Thymus (tissue), 11 donors: ENCODE results near the gene MYH15. TPM values are rescaled to one million over a fixed set of nuclear protein-coding genes. Genes with fewer than 3 reads are reported as not detected.

Source experiments
- DNase-seq, 9 donors: peaks; one replicate each; pipeline ENCODE4 v3.0.0-alpha.2; 2013; ENCODE audit warnings: low spot score in 9 of 9, low read depth in 6 of 9, missing footprints in 1 of 9
- H3K27ac ChIP-seq, 2 donors: one replicate each; pipeline ENCODE4 v1.5.1; 2013; ENCODE audit warnings: control low read depth in 1 of 2, low read depth in 1 of 2, low read length in 1 of 2, mild to moderate bottlenecking in 1 of 2, moderate library complexity in 1 of 2
- H3K27me3 ChIP-seq, 2 donors: one replicate each; pipeline ENCODE4 v1.5.1; 2013; ENCODE audit warnings: low read length in 1 of 2; ENCODE audit not compliant: control insufficient read depth in 2 of 2, insufficient read depth in 1 of 2
- H3K36me3 ChIP-seq, 2 donors: one replicate each; pipeline ENCODE4 v1.5.1; 2013; ENCODE audit warnings: low read length in 1 of 2, mild to moderate bottlenecking in 1 of 2, moderate library complexity in 1 of 2; ENCODE audit not compliant: control insufficient read depth in 2 of 2, insufficient read depth in 2 of 2
- H3K4me1 ChIP-seq, 2 donors: one replicate each; pipeline ENCODE4 v1.5.1; 2013; ENCODE audit warnings: low read length in 2 of 2; ENCODE audit not compliant: control insufficient read depth in 2 of 2, insufficient read depth in 2 of 2
- H3K4me3 ChIP-seq, 2 donors: one replicate each; pipeline ENCODE4 v1.5.1; 2013; ENCODE audit warnings: low read length in 2 of 2, control low read depth in 1 of 2, mild to moderate bottlenecking in 1 of 2
- H3K9me3 ChIP-seq, 2 donors: one replicate each; pipeline ENCODE4 v1.5.1; 2013; ENCODE audit warnings: low read length in 1 of 2, mild to moderate bottlenecking in 1 of 2; ENCODE audit not compliant: control insufficient read depth in 2 of 2, insufficient read depth in 1 of 2
- WGBS: extraction: QIAGEN DNeasy Blood & Tissue Kit; methylation state at CpG from one replicate; pipeline ENCODE4 v1.1.7; 2013; 5-methylcytosine and 5-hydroxymethylcytosine counted together
- polyA plus RNA-seq: library from polyadenylated mRNA; stranded (reverse); fragments of 200-250 nt; gene quantifications from one replicate; pipeline ENCODE4 v1.2.3, GENCODE V29; 2013
- total RNA-seq: library from RNA; stranded (reverse); fragments of 120-200 nt; gene quantifications from one replicate; pipeline ENCODE4 v1.2.4, GENCODE V29; 2013
- donor health status: healthy.

MYH15 gene
- total and polyA plus RNA-seq, 2 donors, result 0.16 to 0.19 TPM

DNA sequence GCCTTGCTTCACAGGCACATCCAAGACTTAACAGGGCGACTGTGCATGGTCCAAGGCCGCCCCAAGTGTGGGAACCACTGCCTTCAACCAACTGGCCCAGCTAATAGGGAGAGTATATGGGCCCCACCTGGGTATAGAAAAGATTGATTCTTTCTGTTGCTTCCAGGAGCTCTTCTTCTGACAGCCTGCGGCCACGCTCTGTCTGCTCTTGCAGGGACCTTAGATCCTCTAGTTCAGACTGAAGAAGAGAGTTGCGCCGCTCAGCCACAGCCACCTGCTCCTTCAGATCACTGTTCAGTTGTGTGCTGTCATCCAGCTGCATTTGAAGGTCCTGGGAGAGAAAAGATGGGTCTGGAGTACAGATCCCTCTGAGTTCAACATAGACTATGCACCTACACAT lies 111.9 kb downstream of the MYH15 start:
- Histone ChIP-seq H3K27me3 (no peaks in the 10 kb centered on the region), H3K36me3 (no peaks in the 10 kb centered on the region), H3K9me3 (no peaks in the 10 kb centered on the region), H3K27ac (no peak overlapping the region), H3K4me1 (peaks cover 0 to 2% of the 10 kb centered on the region in 2 donors), H3K4me3 (no peak overlapping the region)
- DNase-seq, result peak in 1 of 9 donors; percentile 16
- 93% methylated on average over 6 of the region's 6 CpGs for WGBS

DNA sequence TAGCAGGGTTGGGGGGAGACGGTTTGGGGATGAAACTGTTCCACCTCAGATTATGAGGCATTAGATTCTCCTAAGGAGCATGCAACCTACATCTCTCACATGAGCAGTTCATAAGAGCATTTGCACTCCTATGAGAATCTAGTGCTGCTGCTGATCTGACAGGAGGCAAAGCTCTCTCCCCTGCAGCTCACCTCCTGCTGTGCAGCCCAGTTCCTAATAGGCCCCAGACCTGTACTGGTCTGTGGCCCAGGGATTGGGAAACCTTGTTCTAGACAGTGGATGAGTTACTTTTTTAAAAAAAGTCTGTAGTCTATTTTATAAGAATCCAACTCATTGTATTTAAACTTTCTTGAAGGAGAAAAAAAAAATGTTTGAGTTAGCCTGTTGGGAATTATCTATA lies 114.1 kb downstream of the MYH15 start:
- Histone ChIP-seq H3K4me3 (no peak overlapping the region), H3K9me3 (no peaks in the 10 kb centered on the region), H3K36me3 (no peaks in the 10 kb centered on the region), H3K27ac (no peak overlapping the region), H3K4me1 (peaks cover 0 to 2% of the 10 kb centered on the region in 2 donors), H3K27me3 (no peaks in the 10 kb centered on the region)
- 95% methylated on average over 1 of the region's 1 CpG for WGBS
- no peak for DNase-seq

- no peak for DNase-seq
- Histone ChIP-seq H3K36me3 (no peaks in the 10 kb centered on the region), H3K4me1 (peaks cover 0 to 2% of the 10 kb centered on the region in 2 donors), H3K27ac (no peak overlapping the region), H3K27me3 (no peaks in the 10 kb centered on the region), H3K4me3 (no peak overlapping the region), H3K9me3 (no peaks in the 10 kb centered on the region)
- WGBS, result 36% methylated on average over 3 of the region's 3 CpGs
Measured at GRCh38 chr3:108394563-108394962, 115.8 kb downstream of the MYH15 start.

- no peak for DNase-seq
- no peak overlapping the region for H3K27ac ChIP-seq
- H3K9me3 ChIP-seq, result no peaks in the 10 kb centered on the region
- no peaks in the 10 kb centered on the region for H3K36me3 ChIP-seq
- H3K4me1 ChIP-seq, result peaks cover 0 to 2% of the 10 kb centered on the region in 2 donors
- no peak overlapping the region for H3K4me3 ChIP-seq
- no peaks in the 10 kb centered on the region for H3K27me3 ChIP-seq
- 97% methylated on average over 2 of the region's 2 CpGs for WGBS
Measured at GRCh38 chr3:108394016-108394415, 116.4 kb downstream of the MYH15 start.

DNA sequence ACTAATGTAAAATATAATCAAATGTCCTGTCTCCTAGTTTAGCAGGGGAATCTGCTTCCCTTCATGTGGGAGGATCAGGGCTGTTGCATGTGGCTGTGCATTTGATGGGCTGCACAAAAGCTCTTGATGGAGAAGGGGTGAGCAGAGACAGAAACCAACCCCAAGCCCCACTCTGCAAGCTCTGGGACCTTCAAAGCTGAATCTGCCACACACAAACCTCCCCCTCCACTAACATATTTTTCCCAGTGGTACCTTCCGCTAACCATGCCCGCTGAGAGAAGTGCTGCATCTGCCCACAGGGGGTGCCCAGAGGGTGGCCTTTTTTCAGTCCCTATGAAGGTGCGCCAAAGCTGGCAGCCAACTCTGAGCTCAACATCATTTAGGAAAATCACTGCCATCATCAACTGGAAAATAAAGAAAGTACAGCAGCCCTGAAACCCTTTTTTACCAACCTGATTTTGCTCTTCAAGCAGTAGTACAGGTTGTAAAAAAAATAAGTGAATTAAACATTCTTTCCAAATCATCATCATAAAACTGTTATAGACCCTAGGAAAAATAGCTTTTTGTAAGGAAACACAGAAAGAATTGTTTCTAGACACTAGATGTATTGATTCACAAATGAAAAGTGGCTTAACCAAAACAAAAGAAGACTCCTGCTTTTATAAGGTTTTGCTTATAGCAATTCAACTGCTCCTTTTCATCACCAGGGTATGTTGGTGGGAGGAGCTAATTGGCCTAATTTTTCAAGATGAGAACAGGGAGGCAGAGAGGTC lies 117.1 kb downstream of the MYH15 start:
- Histone ChIP-seq H3K9me3 (no peaks in the 10 kb centered on the region), H3K4me1 (peaks cover 0 to under 1% of the 10 kb centered on the region in 2 donors), H3K4me3 (no peak overlapping the region), H3K36me3 (no peaks in the 10 kb centered on the region), H3K27ac (no peak overlapping the region), H3K27me3 (no peaks in the 10 kb centered on the region)
- WGBS, result 66% methylated on average over 3 of the region's 3 CpGs
- DNase-seq, result peak in 1 of 9 donors; percentile 18

DNA sequence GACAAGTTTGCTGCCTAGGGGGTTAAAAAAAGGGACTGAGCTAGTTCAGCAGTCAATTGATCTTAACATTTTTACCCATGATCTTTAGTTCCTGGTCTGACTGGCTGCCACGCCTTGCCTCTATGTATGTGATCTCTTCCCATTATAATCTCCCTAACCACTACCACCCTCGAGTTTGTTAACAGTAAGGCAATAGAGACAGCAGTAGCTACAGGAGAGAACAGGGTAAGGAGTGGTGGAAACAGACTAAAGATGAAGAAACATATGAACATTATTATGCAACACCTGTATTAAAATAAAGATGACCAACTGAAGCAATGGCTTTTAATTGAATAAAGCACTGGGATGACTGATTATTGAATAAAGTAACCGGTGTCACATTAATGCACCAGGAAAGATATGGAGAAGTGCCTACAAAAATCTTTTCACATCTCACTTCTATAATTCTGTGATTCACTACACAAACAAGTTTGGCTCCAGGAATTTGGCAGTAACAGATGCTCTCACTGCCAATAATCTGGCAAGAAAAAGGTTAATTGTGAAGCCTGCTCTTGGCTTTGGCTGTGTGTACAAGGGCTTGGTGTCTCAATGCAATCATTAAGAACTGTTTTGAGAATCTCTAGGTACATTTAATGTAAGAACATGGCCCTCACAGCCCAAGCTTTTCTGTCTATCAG lies 118.3 kb downstream of the MYH15 start:
- no peak for DNase-seq
- Histone ChIP-seq H3K9me3 (no peaks in the 10 kb centered on the region), H3K27ac (no peak overlapping the region), H3K4me3 (no peak overlapping the region), H3K4me1 (no peaks in the 10 kb centered on the region), H3K36me3 (no peaks in the 10 kb centered on the region), H3K27me3 (no peaks in the 10 kb centered on the region)
- 96% methylated on average over 3 of the region's 3 CpGs for WGBS

DNA sequence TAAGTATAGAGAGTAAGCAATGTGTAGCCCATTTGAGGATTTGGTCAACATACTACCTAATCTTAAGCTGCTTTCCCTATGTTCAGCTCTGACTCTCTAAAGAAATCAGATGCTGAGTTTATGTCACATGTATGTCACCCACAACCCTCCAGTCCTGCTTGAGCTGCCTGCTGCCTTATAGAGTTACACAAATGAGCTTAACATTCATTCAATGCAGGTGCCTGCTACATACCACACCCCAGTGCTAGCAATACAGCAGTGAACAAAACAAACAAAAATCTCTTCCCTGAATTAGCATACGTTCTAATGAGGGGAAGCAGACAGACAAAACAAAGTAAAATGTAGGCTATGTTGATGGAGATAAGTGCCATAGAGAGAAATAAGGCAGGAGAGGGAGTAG lies 121.0 kb downstream of the MYH15 start:
- H3K9me3 ChIP-seq, result no peaks in the 10 kb centered on the region
- H3K4me3 ChIP-seq, result no peak overlapping the region
- no peaks in the 10 kb centered on the region for H3K36me3 ChIP-seq
- 94% methylated on average over 1 of the region's 1 CpG for WGBS
- no peaks in the 10 kb centered on the region for H3K4me1 ChIP-seq
- H3K27ac ChIP-seq, result no peak overlapping the region
- no peak for DNase-seq
- H3K27me3 ChIP-seq, result no peaks in the 10 kb centered on the region

DNA sequence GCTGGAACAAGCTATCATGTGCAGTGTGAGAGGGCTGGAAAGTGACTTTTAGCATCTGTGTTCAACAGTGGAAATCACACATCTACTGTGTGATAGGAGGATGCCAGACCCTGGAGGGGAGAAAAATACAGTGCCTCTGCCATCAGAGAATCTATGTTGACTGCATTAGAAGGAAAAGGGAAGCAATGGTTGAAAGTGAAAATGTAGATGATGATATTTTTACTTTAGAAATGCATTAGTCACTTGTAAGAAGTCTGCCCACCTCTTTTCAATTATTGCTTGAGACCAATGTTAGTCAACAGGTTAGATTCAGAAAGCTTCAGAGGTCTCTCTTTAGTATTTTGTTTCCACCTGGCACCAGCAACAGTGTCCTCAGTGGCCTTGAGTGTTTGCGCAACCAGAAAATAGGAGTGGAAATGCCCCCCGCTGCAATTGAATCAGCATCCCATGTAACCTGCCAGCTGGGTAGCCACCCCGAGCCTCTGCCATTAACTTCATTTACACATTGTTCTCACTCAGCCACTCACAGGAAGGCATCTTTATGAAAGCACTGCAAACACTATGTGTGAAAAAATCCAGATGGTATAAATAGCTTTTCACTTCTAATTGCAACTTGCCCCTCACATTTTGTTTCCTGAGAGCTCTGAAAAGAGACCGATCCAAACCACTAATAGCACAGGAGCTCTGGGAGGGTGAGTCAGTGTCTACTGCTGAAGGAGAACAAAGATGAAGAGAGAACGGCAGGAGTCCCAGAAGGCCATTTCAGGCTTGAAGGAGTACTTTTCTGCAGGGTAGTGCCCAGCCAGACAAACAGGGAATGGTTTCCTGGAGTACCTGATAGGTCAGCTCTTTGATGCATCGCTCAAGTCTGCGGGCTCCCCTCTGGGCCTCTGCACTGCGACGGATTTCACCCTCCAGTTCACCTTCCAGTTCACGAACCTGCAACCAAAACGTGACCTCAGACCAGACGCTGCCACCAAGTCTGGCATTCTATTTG lies 122.0 kb downstream of the MYH15 start:
- 94% methylated on average over 12 of the region's 12 CpGs for WGBS
- Histone ChIP-seq H3K27me3 (no peaks in the 10 kb centered on the region), H3K4me1 (no peaks in the 10 kb centered on the region), H3K9me3 (no peaks in the 10 kb centered on the region), H3K27ac (no peak overlapping the region), H3K4me3 (no peak overlapping the region), H3K36me3 (no peaks in the 10 kb centered on the region)
- DNase-seq, result no peak
